Stimulated activated CD8-positive, alpha-beta memory T cell treated with anti-CD3 and anti-CD28 coated beads, Interleukin-12 subunit alpha, Interleukin-12 subunit beta, amount 100 ng/mL, for 24 hours (primary cell): ENCODE measurements around the gene ZNF74.
A peak's percentile ranks its signal among the peaks of the same experiment; 100 is the strongest.

Experiments used
- DNase-seq: peaks from one replicate; pipeline ENCODE4 v3.0.0-alpha.2; 2020; ENCODE audit errors: extremely low read depth

ZNF74 gene

GRCh38 chr22:20420157-20420842 lies 26.3 kb downstream of the ZNF74 start:
- no peak for DNase-seq

- DNase-seq, result no peak
Observed at GRCh38 chr22:20421507-20421874, 27.5 kb downstream of the ZNF74 start.

DNA sequence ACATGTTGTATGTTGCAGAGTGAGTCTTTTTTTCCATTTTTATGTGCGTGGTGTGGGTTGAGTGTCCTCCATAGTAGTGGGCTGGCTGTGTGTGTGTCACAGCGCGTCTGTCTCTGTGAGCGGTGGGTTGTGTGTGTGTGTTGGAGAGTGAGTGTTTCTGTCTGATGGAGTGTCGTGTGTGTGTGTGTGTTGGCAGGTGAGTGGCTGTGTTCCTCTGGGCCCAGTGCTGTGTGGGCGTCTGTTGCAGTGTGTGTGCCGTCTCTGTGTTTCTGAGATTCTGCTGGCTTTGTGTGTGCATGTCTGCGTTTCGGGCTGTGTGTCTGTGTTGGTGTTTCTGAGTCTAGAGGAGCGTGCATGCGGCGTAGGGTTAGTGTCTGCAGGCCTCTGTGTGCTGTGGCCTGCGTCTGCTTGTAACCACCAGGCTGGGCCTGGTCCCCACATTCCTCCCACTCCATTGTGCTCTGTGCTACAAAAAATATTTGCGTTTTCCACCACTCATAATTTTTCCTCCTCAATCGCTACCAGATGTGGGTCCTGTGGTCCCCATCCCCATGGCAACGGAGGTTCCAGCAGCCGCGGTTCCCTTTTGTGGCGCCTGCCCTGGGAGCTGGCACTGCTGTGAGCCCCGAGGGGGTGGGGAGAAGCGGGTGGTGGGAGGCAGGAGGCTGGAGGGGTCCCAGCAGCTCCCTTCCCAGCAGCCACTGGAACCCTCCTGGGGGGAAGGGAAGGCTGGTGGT lies 28.5 kb downstream of the ZNF74 start:
- no peak for DNase-seq

DNA sequence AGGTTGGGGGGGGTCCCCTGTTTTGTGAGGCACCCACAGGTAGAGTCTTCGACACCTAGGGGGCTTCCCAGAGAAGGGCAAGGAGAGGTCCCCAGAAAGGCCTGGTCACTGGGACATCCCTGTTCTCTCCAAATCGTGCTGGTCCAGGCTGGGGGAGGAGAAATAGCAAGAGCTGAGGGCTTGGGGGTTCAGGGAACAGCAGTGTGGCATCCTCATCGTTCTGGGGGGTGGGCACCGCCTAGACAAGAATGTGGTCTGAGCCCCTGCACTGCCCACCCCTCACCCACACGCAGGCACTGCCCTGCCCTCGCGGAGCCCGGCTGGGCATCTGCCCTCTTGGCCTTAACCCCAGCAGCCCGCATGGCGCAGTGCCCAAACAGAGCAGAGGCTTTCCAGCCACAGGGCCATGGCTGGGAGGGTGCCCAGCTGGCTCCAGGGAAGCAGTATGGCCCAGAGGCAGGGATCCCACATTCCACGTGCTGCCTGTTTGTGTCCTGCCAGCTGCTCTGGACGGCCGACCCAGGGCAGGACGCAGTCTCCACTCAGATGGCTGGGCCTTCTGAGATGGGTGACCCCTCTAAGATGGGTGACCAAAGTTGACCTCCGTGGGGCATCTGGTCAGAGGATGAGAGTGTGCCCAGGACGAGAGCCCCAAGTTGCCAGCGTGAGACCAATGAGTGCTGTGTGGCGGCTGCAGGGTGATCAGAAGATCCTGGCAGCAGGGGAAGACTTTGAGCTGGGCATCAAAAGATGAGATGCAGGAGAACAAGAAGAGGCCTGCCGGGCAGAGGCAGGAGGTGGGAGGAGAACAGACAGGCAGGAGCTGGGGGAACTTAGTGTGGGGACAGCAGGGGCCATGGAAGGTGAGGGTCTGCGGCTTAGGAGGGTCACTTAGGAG lies 29.3 kb downstream of the ZNF74 start:
- DNase-seq, result no peak

GRCh38 chr22:20423906-20424551 lies 30.1 kb downstream of the ZNF74 start:
- DNase-seq, result no peak

DNA sequence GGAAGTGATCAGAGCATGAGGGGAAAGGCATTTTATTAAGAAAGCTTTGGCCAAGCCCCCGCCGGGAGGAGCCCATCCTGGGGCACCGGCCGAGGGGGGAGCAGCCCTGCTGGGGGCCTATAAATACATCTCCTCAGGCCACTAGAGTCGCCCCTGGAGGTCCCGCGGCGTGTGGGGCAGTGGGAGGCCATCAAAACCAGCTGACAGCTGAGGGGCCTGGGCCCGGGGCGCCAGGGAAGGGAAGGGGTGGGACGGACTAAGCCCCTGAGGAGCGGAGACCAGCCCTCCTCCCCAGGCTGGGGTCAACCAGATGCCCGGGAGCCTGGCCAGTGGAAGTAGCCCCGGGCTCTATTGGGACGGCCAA lies 30.6 kb downstream of the ZNF74 start:
- DNase-seq, result no peak

- DNase-seq, result no peak
Observed at GRCh38 chr22:20424932-20425565, 31.1 kb downstream of the ZNF74 start.

DNA sequence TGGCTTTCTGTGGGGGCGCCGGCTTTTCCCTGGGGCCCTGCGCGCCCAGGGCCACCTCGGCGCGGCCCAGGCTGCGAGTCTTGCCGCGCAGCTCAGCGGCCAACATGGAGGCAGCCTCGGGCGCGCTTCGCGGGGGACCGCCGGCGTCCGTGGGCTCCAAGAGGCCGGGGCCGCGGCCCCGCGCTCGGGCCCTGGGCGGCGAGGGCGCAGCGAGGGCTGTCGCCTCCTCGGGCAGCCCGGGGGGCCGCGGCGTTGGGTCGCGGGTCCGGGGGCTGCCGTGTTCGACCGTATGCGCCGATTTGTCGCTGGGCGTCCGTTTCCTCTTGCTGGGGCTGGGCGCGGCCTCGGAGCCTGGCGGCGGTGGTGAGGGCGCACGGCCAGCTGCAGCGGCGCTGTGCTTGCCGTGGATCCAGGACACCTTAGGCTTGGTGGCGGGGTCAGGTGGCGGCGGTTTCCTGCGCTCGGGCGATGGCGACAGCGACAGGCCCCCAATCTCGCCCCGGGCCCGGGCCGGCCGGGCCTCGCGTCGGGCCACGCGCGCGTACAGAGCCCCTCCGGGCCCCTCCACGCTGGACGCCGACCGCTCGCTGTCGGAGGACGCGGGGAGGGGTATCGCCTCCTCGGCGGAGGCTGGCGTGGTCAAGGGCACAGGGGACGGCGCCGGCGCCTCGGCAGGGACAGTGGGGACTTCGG lies 31.8 kb downstream of the ZNF74 start:
- DNase-seq, result no peak

DNA sequence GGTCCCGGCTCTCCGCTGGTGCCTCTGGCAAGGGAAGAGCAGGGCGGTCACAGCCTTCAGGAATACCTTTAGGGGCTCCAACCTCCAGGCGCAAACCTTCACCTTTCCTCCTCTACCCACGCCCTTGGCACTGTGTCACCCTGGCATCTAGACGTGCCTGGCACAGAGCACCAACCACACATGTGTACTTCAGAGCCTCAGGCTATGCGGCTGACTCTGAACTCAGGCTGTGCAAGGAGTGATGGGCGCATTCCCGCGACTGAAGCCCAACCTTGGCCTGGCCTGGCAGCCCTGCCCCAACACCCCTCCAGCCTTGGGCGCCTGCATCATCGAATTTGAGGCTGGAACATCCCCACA lies 32.3 kb downstream of the ZNF74 start:
- DNase-seq, result no peak

GRCh38 chr22:20427104-20427944 lies 33.4 kb downstream of the ZNF74 start:
- DNase-seq, result no peak

- no peak for DNase-seq
Observed at GRCh38 chr22:20427945-20428417, 34.0 kb downstream of the ZNF74 start.

DNA sequence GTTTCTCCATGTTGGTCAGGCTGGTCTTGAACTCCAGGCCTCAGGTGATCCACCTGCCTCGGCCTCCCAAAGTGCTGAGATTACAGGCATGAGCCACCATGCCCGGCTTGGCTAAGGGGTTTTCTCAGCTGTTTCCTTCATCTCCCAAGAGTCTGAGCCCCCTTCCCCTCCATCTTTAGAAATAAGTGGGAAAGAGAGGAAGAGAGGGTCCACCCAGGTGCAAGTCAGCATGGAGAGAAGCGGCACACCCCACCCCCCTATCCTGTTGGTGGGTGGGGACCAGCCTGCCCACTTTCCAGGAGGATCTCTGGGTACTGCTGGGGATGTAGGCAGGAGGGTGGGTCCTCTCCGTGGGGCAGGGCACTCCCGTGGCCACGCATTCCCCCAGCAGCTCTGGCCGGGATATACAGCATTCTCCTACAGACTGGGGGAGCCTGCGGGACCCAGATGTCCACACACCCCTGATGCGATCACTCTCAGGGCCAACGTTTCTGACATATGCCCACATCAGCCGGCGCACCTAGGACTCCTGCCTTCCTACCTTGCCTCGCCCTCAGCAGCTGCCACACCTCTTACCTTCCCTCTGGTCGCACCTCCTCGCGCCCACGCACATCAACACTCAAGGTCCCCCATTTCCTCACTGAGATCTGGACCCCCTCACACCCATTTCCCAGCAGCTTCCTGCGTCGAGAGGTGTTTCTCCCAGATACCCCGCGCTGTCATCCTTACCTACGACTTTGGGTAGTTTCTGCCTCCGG lies 34.7 kb downstream of the ZNF74 start:
- DNase-seq, result no peak

DNA sequence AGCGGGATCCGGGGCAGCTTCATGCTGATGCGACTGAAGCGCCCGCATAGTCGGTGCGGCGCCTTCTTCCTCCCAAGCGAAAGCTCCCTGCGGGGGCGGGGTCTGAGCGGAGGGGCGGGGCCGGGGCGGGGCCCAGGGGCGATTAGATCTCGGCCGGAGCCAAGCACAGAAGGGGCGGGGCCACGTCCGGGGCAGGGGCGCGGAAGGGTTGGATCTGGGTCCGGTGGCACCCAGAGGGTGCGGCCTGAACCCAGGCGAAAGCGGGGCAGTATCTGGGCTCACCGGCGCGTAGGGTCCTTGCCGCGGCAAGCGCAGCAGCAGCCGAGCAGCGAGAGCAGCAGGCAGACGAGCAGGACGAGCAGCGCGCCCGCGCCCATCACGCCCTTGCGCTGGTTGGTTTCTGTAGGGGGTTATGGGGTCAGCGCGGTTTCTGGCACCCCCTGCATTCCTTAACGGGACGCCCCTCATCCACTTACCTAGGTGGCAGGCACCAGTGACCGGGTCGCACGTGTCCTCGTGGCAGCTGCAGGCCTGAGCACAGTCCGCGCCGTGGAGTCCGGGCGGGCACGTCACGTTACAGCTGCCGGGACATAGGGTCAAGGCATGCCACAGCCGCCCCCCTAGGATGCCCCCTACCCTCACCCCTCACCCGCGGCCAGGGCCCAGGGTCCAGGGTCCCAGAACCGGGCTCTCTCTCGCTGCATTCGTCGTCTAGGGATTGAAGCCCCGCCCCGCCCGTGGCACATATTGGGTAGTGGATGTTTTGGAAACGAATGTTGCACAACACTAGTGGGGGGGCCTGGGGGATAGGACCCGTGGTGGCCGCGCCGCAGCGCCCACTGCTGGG lies 35.5 kb downstream of the ZNF74 start:
- peak; percentile 57 for DNase-seq

DNA sequence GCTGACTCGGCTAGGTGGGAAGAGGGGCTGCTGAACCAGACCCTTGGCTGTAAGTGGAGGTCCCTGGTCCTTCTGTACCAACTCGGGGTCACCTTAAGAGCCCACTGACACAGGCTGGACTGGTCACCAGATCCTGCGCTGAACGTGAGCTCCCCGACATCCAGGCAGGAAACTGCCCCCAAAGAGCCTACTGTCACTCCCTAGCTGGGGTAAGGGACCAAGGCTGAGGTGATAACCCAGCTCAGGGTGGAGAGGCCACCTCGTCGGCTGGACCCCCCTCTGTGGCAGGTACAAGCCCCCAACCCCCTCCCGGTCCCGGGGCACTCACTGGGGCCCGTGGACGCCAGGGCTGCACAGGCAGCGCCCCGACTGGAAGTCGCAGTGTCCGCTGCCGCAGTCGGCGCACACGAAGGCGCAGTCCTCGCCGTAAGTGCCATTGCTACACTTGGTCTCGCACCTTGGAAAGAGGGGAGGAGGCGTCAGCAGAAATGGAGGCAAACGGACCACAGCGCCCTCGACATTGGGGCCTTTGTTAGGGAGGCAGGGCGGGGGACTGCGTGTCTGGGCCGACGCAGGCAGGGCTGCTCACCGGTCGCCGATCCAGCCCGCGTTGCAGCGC lies 36.3 kb downstream of the ZNF74 start:
- no peak for DNase-seq

GRCh38 chr22:20430720-20431510 lies 37.0 kb downstream of the ZNF74 start:
- no peak for DNase-seq

- DNase-seq, result no peak
Observed at GRCh38 chr22:20431511-20432192, 37.7 kb downstream of the ZNF74 start.
